Measurements from ENCODE around the gene CDC42BPB. TPM values are rescaled to one million over a fixed set of nuclear protein-coding genes. Genes with fewer than 3 reads are reported as not detected.

Gene CDC42BPB
- total and polyA plus RNA-seq, 2 of the 13 experiments (the other 11 are each of a cell fraction or from before 2014, with no cell fraction given): 19.7 to 32.3 TPM

GRCh38 chr14:103100281-103101121 lies 43.2 kb upstream of the CDC42BPB start (continued):
- TF ChIP-seq ZNF766 (CRISPR knock-in tag; IDR thresholded peaks at IDR 0.05; ENCODE audit: borderline replicate concordance): no peak
- TF ChIP-seq ISL2 (CRISPR knock-in tag; IDR thresholded peaks at IDR 0.05): peak; percentile 86
- no peak for TF ChIP-seq CREB3 (CRISPR knock-in tag; IDR thresholded peaks at IDR 0.05)
- peak; percentile 95 for TF ChIP-seq ZNF335 (CRISPR knock-in tag; IDR thresholded peaks at IDR 0.05)
- TF ChIP-seq RFXANK (CRISPR knock-in tag; IDR thresholded peaks at IDR 0.05): 0 out of 2 replicates have a peak, but pooled peaks have one; percentile 16
- TF ChIP-seq ZGPAT (CRISPR knock-in tag; IDR thresholded peaks at IDR 0.05): peak; percentile 94
- TF ChIP-seq ZNF547 (CRISPR knock-in tag; IDR thresholded peaks at IDR 0.05): peak; percentile 28; the same call in 1 of the 2 replicates
- 0 out of 2 replicates have a peak, but pooled peaks have one; percentile 64 for TF ChIP-seq TOPORS (CRISPR knock-in tag; IDR thresholded peaks at IDR 0.05)
- TF ChIP-seq LCORL (IDR thresholded peaks at IDR 0.05): no peak; the same call in 1 of the 2 replicates
- peak; percentile 95 for TF ChIP-seq LCORL (CRISPR knock-in tag; IDR thresholded peaks at IDR 0.05)
- peak; percentile 41; the same call in 1 of the 2 replicates for TF ChIP-seq ZFP1 (CRISPR knock-in tag; IDR thresholded peaks at IDR 0.05)
- peak; percentile 95 for TF ChIP-seq GATAD2A (CRISPR knock-in tag; IDR thresholded peaks at IDR 0.05)
- peak; percentile 17; the same call in 1 of the 2 replicates for TF ChIP-seq MTF1 (CRISPR knock-in tag; IDR thresholded peaks at IDR 0.05)
- no peak; the same call in 1 of the 2 replicates for TF ChIP-seq ZNF660 (CRISPR knock-in tag; IDR thresholded peaks at IDR 0.05; ENCODE audit: borderline replicate concordance, low read depth)
- TF ChIP-seq NR1H2 (CRISPR knock-in tag; IDR thresholded peaks at IDR 0.05; ENCODE audit: borderline replicate concordance, low read depth): no peak
- TF ChIP-seq ATF5 (CRISPR knock-in tag; IDR thresholded peaks at IDR 0.05; ENCODE audit: low read depth): 0 out of 2 replicates have a peak, but pooled peaks have one; percentile 56
- TF ChIP-seq EEA1 (CRISPR knock-in tag; IDR thresholded peaks at IDR 0.05; ENCODE audit: borderline replicate concordance): no peak
- TF ChIP-seq, protein P1, sequence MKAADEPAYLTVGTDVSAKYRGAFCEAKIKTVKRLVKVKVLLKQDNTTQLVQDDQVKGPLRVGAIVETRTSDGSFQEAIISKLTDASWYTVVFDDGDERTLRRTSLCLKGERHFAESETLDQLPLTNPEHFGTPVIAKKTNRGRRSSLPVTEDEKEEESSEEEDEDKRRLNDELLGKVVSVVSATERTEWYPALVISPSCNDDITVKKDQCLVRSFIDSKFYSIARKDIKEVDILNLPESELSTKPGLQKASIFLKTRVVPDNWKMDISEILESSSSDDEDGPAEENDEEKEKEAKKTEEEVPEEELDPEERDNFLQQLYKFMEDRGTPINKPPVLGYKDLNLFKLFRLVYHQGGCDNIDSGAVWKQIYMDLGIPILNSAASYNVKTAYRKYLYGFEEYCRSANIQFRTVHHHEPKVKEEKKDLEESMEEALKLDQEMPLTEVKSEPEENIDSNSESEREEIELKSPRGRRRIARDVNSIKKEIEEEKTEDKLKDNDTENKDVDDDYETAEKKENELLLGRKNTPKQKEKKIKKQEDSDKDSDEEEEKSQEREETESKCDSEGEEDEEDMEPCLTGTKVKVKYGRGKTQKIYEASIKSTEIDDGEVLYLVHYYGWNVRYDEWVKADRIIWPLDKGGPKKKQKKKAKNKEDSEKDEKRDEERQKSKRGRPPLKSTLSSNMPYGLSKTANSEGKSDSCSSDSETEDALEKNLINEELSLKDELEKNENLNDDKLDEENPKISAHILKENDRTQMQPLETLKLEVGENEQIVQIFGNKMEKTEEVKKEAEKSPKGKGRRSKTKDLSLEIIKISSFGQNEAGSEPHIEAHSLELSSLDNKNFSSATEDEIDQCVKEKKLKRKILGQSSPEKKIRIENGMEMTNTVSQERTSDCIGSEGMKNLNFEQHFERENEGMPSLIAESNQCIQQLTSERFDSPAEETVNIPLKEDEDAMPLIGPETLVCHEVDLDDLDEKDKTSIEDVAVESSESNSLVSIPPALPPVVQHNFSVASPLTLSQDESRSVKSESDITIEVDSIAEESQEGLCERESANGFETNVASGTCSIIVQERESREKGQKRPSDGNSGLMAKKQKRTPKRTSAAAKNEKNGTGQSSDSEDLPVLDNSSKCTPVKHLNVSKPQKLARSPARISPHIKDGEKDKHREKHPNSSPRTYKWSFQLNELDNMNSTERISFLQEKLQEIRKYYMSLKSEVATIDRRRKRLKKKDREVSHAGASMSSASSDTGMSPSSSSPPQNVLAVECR (CRISPR knock-in tag; IDR thresholded peaks at IDR 0.05; ENCODE audit: borderline replicate concordance): peak; percentile 89
- peak in 1 of 2 experiments; percentile 60; a peak in 2 of 4 replicates for TF ChIP-seq POLR2A (IDR thresholded peaks at IDR 0.05; ENCODE audit: insufficient read depth in 1 of 2, low read depth in 2 of 2, low read length in 2 of 2)
- TF ChIP-seq, protein P2, sequence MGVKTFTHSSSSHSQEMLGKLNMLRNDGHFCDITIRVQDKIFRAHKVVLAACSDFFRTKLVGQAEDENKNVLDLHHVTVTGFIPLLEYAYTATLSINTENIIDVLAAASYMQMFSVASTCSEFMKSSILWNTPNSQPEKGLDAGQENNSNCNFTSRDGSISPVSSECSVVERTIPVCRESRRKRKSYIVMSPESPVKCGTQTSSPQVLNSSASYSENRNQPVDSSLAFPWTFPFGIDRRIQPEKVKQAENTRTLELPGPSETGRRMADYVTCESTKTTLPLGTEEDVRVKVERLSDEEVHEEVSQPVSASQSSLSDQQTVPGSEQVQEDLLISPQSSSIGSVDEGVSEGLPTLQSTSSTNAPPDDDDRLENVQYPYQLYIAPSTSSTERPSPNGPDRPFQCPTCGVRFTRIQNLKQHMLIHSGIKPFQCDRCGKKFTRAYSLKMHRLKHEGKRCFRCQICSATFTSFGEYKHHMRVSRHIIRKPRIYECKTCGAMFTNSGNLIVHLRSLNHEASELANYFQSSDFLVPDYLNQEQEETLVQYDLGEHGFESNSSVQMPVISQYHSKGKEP (CRISPR knock-in tag; IDR thresholded peaks at IDR 0.05): no peak
- TF ChIP-seq ARNT2 (CRISPR knock-in tag; IDR thresholded peaks at IDR 0.05; ENCODE audit: low read depth): no peak; the same call in 1 of the 2 replicates
